ENCODE data around the gene CHRND. TPM values are rescaled to one million over a fixed set of nuclear protein-coding genes. Genes with fewer than 3 reads are reported as not detected.

CHRND gene
- total RNA-seq, 1 donor from 2014 or later = not detected

- H3K9ac ChIP-seq (ENCODE audit: low read length) = no peak overlapping the region
- Mint-ChIP-seq H3K36me3 (ENCODE audit: low read depth, unreplicated experiment) (peaks cover 9% of the 10 kb centered on the region), H3K4me1 (ENCODE audit: low read depth, unreplicated experiment) (no peaks in the 10 kb centered on the region), H3K27me3 (ENCODE audit: low read depth, unreplicated experiment) (no peaks in the 10 kb centered on the region), H3K4me3 (ENCODE audit: unreplicated experiment) (no peak overlapping the region), H3K27ac (ENCODE audit: unreplicated experiment) (no peak overlapping the region), H3K9me3 (ENCODE audit: unreplicated experiment) (peaks cover 1% of the 10 kb centered on the region)
- no peak for TF ChIP-seq CTCF (IDR thresholded peaks at IDR 0.05; ENCODE audit: insufficient read depth, low read depth, low read length)
- no peak for TF ChIP-seq EZH2 (IDR thresholded peaks at IDR 0.05; ENCODE audit: insufficient read depth, low read length)
- H3K4me1 ChIP-seq (ENCODE audit: insufficient read depth, low read length) = no peaks in the 10 kb centered on the region
- peaks cover under 1% of the 10 kb centered on the region for H3K9me3 ChIP-seq (ENCODE audit: insufficient read depth, low read depth, low read length)
- FAIRE-seq (no peak), DNase-seq (ENCODE audit: low read depth) (no peak)
- peaks cover 6% of the 10 kb centered on the region for H3K36me3 ChIP-seq (ENCODE audit: insufficient read depth, low read length)
- H3K27me3 ChIP-seq (ENCODE audit: insufficient read depth, low read length) = no peaks in the 10 kb centered on the region
- H3K4me2 ChIP-seq (ENCODE audit: low read length) = no peak overlapping the region
- no peak overlapping the region for H3K27ac ChIP-seq (ENCODE audit: low read depth, low read length)
- H4K20me1 ChIP-seq (ENCODE audit: insufficient read depth, low read length) = peaks cover 14% of the 10 kb centered on the region
- peaks cover 30% of the 10 kb centered on the region for H3K79me2 ChIP-seq (ENCODE audit: insufficient read depth, low read length)
- H3K4me3 ChIP-seq (ENCODE audit: insufficient read depth, low read depth, low read length) = no peak overlapping the region
- no peak overlapping the region for H2AFZ ChIP-seq (ENCODE audit: low read depth, low read length)
Observed at GRCh38 chr2:232543491-232543890, 17.5 kb downstream of the CHRND start.

- Histone ChIP-seq H3K9ac (ENCODE audit: low read length) (no peak overlapping the region), H3K4me2 (ENCODE audit: low read length) (no peak overlapping the region), H2AFZ (ENCODE audit: low read depth, low read length) (no peak overlapping the region), H3K36me3 (ENCODE audit: insufficient read depth, low read length) (peaks cover 6% of the 10 kb centered on the region), H3K79me2 (ENCODE audit: insufficient read depth, low read length) (peaks cover 36% of the 10 kb centered on the region), H3K27me3 (ENCODE audit: insufficient read depth, low read length) (no peaks in the 10 kb centered on the region), H3K4me1 (ENCODE audit: insufficient read depth, low read length) (no peaks in the 10 kb centered on the region), H4K20me1 (ENCODE audit: insufficient read depth, low read length) (peaks cover 14% of the 10 kb centered on the region), H3K4me3 (ENCODE audit: insufficient read depth, low read depth, low read length) (no peak overlapping the region), H3K9me3 (ENCODE audit: insufficient read depth, low read depth, low read length) (peaks cover 3% of the 10 kb centered on the region), H3K27ac (ENCODE audit: low read depth, low read length) (no peak overlapping the region)
- TF ChIP-seq CTCF (IDR thresholded peaks at IDR 0.05; ENCODE audit: insufficient read depth, low read depth, low read length) (no peak), EZH2 (IDR thresholded peaks at IDR 0.05; ENCODE audit: insufficient read depth, low read length) (no peak)
- peaks cover 6% of the 10 kb centered on the region for H3K9me3 Mint-ChIP-seq (ENCODE audit: unreplicated experiment)
- H3K4me1 Mint-ChIP-seq (ENCODE audit: low read depth, unreplicated experiment) = no peaks in the 10 kb centered on the region
- H3K36me3 Mint-ChIP-seq (ENCODE audit: low read depth, unreplicated experiment) = peaks cover 9% of the 10 kb centered on the region
- FAIRE-seq = no peak
- H3K27me3 Mint-ChIP-seq (ENCODE audit: low read depth, unreplicated experiment) = no peaks in the 10 kb centered on the region
- no peak for DNase-seq (ENCODE audit: low read depth)
- H3K27ac Mint-ChIP-seq (ENCODE audit: unreplicated experiment) = no peak overlapping the region
- H3K4me3 Mint-ChIP-seq (ENCODE audit: unreplicated experiment) = no peak overlapping the region
Observed at GRCh38 chr2:232543928-232544631, 18.1 kb downstream of the CHRND start.

GRCh38 chr2:232544674-232545073, 18.7 kb downstream of the CHRND start:
- TF ChIP-seq EZH2 (IDR thresholded peaks at IDR 0.05; ENCODE audit: insufficient read depth, low read length) (no peak), CTCF (IDR thresholded peaks at IDR 0.05; ENCODE audit: insufficient read depth, low read depth, low read length) (no peak)
- Mint-ChIP-seq H3K4me1 (ENCODE audit: low read depth, unreplicated experiment) (no peaks in the 10 kb centered on the region), H3K27ac (ENCODE audit: unreplicated experiment) (no peak overlapping the region), H3K27me3 (ENCODE audit: low read depth, unreplicated experiment) (no peaks in the 10 kb centered on the region), H3K36me3 (ENCODE audit: low read depth, unreplicated experiment) (peaks cover 9% of the 10 kb centered on the region), H3K9me3 (ENCODE audit: unreplicated experiment) (peaks cover 7% of the 10 kb centered on the region), H3K4me3 (ENCODE audit: unreplicated experiment) (no peak overlapping the region)
- FAIRE-seq (no peak), DNase-seq (ENCODE audit: low read depth) (no peak)
- Histone ChIP-seq H3K4me2 (ENCODE audit: low read length) (no peak overlapping the region), H3K36me3 (ENCODE audit: insufficient read depth, low read length) (peaks cover 6% of the 10 kb centered on the region), H3K9me3 (ENCODE audit: insufficient read depth, low read depth, low read length) (peaks cover 3% of the 10 kb centered on the region), H4K20me1 (ENCODE audit: insufficient read depth, low read length) (peaks cover 14% of the 10 kb centered on the region), H3K4me3 (ENCODE audit: insufficient read depth, low read depth, low read length) (no peak overlapping the region), H2AFZ (ENCODE audit: low read depth, low read length) (no peak overlapping the region), H3K27me3 (ENCODE audit: insufficient read depth, low read length) (no peaks in the 10 kb centered on the region), H3K79me2 (ENCODE audit: insufficient read depth, low read length) (peaks cover 42% of the 10 kb centered on the region), H3K4me1 (ENCODE audit: insufficient read depth, low read length) (peaks cover 3% of the 10 kb centered on the region), H3K9ac (ENCODE audit: low read length) (no peak overlapping the region), H3K27ac (ENCODE audit: low read depth, low read length) (no peak overlapping the region)
